GM10248 (cell line): ENCODE results near the gene PPIE.

Experiments used
- CTCF ChIA-PET: fragments of 300-600 bp; sonication (Branson Sonifier 250); formaldehyde crosslinking; extraction: SDS; loops from one replicate; lab custom pipeline; 2021; ENCODE audit warnings: antibody characterized with exemption; lab: Yijun Ruan, JAX
- POLR2A ChIA-PET: fragments of 350-650 bp; sonication (Branson Sonifier 250); formaldehyde crosslinking; extraction: SDS; loops from one replicate; lab custom pipeline; 2020; ENCODE audit warnings: antibody characterized with exemption; lab: Yijun Ruan, JAX
- DNase-seq: peaks from one replicate; pipeline ENCODE4 v3.0.0; 2012; ENCODE audit errors: extremely low spot score
- CTCF ChIP-seq: IDR thresholded peaks from 2 replicates; pipeline ENCODE4 v1.5.1; 2012; ENCODE audit warnings: mild to moderate bottlenecking, low read depth; ENCODE audit errors: extremely low read depth, missing control alignments, control extremely low read depth

The PPIE gene

GRCh38 chr1:39732730-39733129 lies 6.0 kb upstream of the PPIE start:
- ChIA-PET POLR2A (no interaction called here), CTCF (no interaction called here)
- no peak for DNase-seq
- TF ChIP-seq CTCF = no peak

GRCh38 chr1:39733161-39733560 lies 5.5 kb upstream of the PPIE start:
- ChIA-PET POLR2A (no interaction called here), CTCF (interaction anchor here (1.0 to 1.8 kb wide), 2 partner anchors 9 to 21 kb away, joined by 3 to 5 read pairs; no protein-coding TSS in a partner anchor)
- DNase-seq = no peak

GRCh38 chr1:39735731-39736130 lies 3.0 kb upstream of the PPIE start:
- POLR2A ChIA-PET = no interaction called here
- TF ChIP-seq CTCF = no peak

More at GRCh38 chr1:39733161-39733560, 5.5 kb upstream of the PPIE start:
- no peak for TF ChIP-seq CTCF

GRCh38 chr1:39737546-39738169 lies 1.0 kb upstream of the PPIE start:
- ChIA-PET CTCF (interaction anchor here (0.9 to 1.7 kb wide), 3 partner anchors 68 to 181 kb away, joined by 3 to 4 read pairs (median 3); no protein-coding TSS in a partner anchor), POLR2A (no interaction called here)
- TF ChIP-seq CTCF = no peak
- DNase-seq = no peak

More at GRCh38 chr1:39735731-39736130, 3.0 kb upstream of the PPIE start:
- no peak for DNase-seq
- CTCF ChIA-PET = interaction anchor here (1.0 to 1.2 kb wide), 3 partner anchors 10 to 63 kb away, joined by 3 to 4 read pairs (median 4); no protein-coding TSS in a partner anchor

- ChIA-PET POLR2A (no interaction called here), CTCF (interaction anchor here (1.0 kb wide), 1 partner anchor 10 kb away, joined by 4 read pairs; no protein-coding TSS in a partner anchor)
- no peak for DNase-seq
- no peak for TF ChIP-seq CTCF
Measured at GRCh38 chr1:39745016-39745670, 6.5 kb downstream of the PPIE start.

GRCh38 chr1:39751595-39751994 lies 12.9 kb downstream of the PPIE start:
- no peak for DNase-seq
- POLR2A ChIA-PET = interaction anchor here (1.3 kb wide), 1 partner anchor 12 kb away, joined by 4 read pairs; the partner anchor contains the start of gene PPIE
- CTCF ChIA-PET = interaction anchor here (1.0 kb wide), 1 partner anchor 13 kb away, joined by 4 read pairs; the partner anchor contains the start of gene PPIE
- TF ChIP-seq CTCF = no peak
